HG02642 (cell line): Measurements from ENCODE around the gene SLC46A3.
"Not testable (repeated sequence)": the region's sequence is repeated elsewhere in the genome, so short reads cannot be mapped to it uniquely, and the experiment has no call there.

Source experiments
- ATAC-seq: cut with Tn5 transposase; IDR thresholded peaks from one replicate; pipeline ENCODE4 v1.9.1; 2021; ENCODE audit warnings: mild to moderate bottlenecking; ENCODE audit not compliant: unreplicated experiment, poor library complexity

Gene SLC46A3, protein sequence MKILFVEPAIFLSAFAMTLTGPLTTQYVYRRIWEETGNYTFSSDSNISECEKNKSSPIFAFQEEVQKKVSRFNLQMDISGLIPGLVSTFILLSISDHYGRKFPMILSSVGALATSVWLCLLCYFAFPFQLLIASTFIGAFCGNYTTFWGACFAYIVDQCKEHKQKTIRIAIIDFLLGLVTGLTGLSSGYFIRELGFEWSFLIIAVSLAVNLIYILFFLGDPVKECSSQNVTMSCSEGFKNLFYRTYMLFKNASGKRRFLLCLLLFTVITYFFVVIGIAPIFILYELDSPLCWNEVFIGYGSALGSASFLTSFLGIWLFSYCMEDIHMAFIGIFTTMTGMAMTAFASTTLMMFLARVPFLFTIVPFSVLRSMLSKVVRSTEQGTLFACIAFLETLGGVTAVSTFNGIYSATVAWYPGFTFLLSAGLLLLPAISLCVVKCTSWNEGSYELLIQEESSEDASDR

DNA sequence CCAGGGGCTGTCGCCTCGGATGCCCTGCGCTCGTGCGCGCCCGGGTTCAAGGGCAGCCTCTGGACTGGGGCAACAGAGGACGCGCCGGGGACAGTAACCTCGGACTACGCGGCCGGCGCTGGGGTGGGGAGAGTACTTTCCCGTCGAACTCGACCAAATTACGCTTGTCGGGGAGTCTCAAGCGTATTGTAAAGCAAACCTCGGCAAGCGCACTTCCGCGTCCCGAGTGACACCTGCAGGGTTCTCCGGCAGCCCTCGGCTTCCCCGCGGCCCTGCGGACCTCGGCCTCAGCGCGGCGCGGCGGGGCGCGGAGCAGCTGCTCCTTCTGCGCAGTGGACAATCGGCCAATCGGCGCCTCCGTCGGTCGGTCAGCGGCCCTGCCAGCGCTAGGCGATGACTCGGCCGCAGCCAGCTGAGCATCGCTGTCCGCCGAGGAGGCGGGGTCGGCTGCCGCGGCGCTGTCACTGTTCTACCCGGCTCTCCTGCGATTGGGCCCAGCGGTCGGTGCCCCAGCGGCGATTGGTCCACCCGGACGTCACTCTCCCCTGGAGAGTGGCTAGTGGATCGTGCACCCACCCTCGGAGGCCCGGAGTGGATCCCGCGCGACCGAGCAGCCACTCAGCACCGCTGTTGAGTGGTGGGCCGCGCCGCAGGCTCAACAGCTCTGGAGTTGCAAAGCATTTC is at the start of gene SLC46A3:
TSS of gene SLC46A3 (minus strand) at position 428 of the 684 bp plus-strand sequence. CDS start 972 bp downstream, outside the sequence.
- ATAC-seq = peak; percentile 99

DNA sequence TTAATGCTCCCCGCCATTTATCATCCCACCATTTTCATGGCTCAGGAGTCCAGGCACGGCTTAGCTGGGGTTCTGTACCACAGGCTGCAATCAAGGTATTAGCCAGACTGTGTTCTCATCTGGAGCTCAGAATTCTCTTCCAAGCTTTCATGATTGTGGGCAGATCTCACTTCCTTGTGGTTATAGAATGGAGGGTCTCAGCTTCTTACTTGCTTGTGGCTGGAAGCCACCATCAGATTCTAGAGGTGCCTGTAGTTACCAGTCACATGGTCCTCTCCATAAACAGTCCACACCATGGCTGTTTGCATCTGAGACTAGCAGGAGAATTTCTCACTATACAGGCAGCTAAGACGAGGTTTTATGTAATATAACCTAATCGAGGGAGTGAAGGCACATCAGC is 45.1 kb upstream of the SLC46A3 start:
- ATAC-seq = no peak

DNA sequence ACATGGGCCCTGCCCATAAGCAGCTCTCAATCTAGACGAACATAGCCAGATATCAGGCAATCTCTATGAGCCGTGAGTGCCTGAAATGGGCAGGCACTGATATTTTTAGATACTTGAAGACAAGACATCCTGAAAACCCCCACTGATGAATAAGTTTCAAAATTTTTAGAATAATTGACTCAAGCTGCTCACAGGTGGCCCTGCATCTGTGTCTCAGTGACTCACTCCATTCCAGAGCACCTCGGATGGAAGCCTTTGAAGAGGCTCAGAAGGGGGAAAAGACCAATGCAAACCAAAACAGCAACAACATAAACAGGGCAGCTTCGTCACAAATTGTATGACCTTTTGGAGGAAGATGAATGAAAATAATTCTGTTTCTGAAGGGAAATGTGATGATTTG is 42.8 kb upstream of the SLC46A3 start:
- ATAC-seq = no peak

DNA sequence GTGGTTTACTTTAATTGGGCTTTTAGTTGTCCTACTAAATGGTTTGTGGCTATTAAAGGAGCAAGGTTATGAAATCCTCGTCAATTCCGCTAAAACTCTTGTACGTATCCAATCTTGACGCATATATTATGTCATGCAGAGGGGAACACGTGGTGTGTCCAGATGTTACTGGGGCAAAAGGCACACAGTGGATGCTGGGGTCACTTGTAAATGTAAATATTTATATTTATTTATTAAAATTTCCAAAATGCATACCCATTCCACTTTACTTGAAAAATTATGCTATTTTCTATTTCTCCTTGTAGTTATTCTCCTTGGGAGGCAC is 36.7 kb upstream of the SLC46A3 start:
- no peak for ATAC-seq

DNA sequence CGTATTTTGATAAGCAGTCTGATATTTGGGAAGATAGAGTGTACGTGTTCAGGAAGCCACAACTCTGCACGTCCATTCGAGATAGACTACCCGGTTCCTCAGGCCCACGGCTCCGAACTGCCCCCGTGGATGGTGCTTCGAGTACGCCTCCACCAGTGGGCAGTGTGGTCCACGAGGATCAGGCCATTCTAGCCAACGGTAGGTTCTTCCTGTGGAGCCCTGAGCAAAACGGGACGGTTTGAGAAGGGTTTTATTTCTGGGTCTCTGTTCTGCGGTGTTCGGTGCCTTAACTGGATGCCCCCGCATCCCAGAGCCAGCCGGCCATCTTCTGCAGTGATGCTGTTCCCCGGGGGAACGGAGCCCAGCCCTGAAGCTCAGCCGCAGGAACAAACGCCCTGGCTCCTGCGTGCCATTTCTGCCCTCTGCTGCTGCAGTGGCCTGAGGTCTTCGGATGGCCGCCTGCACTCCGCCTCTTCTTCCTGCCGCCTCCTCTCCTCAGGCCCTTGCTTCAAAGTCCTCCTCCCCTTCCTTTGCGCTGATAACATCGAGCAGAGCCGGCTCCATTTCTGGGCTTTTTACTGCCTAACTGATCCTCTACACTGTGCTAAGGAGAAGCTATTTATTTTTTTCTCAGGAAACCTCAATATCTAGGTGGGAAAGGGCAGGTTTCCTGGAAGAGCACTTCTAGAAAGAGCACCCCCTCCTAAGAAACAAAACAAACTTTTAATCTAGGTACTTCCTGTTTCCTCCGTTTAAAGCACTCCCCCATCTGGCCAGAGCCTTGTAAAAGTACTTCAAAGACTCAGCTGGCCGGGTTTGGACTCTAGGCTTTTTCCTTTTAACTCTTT is 36.2 kb upstream of the SLC46A3 start:
- ATAC-seq = no peak

DNA sequence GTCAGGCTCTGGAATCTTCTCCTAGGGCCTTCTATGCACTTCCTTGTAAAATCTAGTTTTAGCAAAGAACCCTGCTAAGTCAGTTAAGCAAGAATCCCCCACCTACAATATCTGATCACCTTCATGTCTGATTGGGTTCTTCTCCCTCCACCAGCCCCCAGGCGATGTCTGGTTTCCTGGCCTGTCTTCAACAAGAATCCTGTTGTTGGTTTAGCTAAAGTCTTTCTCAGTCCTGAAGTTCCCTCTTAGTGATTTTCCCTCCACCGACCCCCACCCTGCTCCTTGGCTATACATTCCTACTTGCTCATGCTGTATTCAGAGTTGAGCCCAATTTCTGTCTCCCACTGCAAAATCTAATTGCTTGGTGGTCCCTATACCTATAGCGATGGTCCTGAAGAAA is 35.2 kb upstream of the SLC46A3 start:
- ATAC-seq = no peak

DNA sequence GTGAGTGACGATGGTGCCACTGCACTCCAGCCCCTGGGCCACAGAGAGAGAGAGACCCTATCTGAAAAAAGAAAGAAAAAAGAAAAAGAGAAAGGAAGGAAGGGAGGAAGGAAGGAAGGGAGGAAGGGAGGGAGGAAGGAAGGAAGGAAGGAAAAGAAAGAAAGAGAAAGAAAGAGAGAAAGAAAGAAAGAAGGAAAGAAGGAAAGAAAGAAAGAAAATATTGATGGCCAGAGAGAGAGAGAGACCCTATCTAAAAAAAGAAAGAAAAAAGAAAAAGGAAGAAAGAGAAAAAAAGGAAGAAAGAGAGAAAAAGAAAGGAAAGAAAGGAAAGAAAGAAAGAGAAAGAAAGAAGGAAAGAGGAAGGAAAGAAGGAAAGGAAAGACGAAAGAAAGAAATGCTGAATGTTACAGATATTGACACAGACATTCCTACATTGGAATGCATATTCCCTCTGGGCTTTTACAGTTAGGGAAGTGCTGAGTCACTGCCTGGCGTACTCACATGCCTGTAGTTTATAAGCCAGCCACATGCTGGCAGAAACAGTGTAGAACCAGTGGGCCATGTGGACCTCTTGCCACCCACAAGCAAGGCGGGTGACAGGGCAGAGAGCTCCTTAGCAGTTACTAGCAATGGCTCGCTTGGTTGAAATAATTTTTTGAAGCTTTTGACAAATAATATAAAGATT is 34.6 kb upstream of the SLC46A3 start:
- no peak for ATAC-seq

DNA sequence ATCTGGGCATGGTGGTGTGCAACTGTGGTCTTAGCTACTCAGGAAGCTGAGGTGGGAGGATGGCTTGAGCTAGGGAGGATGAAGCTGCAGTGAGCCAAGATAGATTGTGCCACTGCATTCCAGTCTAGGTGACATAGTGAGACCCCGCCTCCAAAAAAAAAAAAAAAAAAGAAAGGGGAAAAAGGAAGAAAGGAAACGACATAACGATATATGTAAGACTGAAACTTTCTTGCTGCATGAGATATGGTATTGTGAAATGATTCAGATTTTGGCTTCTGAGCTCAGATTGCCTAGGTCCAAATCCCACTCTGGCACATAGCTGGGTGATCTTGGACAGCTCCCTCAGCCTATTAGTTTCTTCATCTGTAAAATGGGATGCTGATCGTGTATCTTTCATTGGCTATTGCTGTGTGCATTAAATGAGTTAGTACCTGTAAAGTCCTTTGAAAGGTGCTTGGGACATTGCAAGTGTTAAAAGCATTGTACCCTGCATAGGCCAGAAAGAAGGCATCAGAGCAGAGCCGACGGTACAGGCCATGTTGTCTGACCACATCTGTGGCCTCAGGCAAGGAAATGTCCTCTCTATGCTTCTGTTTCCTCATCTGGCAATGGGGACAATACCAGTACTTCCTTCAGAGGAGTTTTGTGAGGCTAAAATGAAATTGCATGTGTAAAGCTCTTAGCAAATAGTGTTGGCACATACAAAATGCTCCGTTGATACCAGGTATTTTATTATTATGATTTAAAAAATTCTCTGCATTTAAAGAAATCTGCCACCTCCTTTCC is 32.6 kb upstream of the SLC46A3 start:
- no peak for ATAC-seq

DNA sequence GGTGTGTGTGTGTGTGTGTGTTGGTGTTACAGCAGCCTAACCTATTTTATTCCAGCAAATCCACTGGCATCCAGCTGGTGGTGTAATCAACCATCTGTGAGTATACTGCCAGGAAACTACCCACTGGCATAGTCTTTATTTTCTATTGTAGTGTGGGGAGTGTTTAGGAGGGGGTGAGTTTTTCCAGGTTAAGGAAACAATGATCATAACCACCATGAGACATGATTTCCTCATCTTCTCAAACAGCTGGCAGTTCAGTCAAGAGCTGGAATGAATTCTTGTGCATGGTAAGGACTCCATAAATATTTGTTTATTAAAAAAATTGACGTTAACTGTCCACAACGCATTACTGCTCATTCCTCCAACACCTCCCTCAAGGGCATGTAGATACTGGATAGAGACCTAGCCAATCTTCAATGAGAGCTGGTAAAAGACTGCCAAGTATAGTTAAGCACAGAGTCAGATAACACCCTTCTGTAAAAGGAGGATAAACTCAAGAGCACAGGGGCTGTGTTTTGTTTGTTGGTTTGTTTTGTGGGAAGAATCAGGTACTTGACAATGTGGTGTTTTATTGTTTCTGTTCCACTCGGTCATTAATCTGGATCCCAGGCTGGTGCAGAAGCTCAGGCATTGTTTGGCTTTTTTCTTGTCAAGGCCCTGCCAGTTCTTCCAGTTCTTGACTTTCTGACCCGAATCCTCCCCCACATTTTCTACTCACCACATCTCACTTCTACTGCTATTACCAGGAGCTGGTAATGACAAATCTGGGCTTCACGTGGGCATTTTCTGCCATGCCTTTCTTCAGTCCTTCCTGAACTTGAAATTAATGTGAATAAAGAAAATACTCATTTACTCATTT is 31.6 kb upstream of the SLC46A3 start:
- ATAC-seq = no peak

DNA sequence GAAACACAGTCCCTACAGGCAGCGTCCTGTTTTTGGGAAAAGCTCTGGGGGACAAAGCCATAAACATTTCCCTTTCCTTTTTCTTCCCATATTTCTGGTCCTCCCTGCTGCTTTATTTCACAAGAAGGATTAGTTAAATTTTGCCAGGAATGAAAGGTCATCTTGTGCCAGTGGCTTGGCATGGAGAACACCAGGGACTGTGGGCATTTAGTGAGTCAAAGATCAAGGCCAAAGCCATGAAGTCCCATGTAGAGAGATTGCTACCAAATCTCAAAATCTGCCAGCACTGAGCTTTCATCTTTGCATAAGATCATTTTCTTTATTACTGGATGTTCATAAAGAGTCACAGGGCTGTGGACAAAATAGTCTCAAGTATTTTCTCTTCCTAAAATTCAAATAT is 29.1 kb upstream of the SLC46A3 start:
- ATAC-seq = no peak

DNA sequence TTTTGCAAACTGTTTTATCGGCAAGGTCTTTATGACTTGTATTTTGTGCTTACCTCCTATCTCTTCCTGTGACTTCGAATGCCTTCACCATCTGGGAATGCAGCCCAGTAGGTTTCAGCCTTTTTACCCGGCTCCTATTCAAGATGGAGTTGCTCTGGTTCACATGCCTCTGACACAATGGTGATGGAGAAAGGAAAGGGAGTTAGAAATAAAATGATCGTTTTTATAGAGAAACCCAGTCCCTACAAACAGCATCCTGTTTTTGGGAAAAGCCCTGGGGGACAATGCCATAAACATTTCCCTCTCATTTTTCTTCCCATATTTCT is 27.5 kb upstream of the SLC46A3 start:
- ATAC-seq = no peak

DNA sequence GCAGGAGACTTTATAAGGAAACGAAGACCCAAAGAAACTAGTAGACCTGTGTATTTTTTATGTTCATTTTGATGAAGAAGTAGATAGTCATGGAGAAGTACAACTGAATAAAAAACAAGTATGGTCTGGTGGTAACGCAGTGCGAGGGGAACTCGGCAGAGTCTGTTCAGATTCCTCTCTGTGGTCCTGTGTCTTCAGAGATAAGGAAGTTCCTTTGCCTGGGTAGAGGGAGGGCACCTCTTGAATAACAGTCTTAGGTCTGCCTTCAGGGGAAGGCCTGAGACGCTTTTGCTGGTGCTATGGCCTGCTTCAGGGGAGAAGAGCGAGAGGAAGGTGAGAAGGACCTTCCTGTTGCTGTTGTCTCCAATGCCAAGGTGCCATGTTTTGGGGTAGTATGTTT is 25.9 kb upstream of the SLC46A3 start:
- ATAC-seq = no peak

DNA sequence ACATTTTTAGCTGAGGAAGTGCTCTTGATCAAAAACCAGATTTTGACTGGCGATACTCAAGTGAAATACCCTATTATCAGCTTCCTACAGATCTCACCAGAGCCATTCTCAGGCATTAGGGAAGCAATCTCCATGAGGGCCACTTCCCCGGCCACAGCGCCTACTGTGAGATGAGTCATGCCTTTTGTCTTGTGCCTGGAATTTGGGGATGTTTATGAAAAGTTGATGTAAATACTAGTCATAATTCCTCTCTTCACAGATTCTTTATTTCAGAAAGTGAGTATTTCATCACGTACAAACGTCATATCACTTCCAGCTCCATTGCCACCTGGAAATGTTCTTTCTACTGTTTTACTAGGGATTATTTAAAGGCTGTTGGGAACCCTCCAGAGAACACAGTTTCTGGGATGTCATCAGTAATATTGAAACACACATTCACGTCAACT is 25.3 kb upstream of the SLC46A3 start:
- no peak for ATAC-seq

DNA sequence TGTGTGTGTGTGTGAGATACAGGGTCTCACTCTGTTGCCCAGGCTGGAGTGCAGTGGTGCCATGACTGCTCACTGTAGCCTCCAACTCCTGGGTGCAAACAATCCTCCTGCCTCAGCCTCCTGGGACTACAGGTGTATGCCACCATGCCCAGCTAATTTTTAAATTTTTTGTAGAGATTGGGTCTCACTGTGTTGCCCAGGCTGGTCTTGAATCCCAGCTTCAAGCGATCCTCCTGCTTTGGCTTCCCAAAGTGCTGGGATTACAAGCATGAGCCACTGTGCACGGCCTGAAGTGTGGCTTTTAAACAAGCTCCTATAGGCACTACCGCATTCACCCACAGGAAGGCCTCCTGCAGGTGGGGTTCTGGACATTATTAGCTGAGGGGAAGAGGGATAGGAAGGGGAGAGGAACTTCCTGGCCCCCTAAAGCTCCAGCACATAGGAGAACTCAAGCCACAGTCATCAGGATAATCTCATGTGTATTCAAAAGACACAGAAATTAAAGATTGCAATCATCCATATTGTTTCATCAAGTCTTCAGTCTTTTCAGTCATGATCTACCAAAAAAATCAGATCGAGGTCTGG is 24.8 kb upstream of the SLC46A3 start:
- ATAC-seq = no peak

DNA sequence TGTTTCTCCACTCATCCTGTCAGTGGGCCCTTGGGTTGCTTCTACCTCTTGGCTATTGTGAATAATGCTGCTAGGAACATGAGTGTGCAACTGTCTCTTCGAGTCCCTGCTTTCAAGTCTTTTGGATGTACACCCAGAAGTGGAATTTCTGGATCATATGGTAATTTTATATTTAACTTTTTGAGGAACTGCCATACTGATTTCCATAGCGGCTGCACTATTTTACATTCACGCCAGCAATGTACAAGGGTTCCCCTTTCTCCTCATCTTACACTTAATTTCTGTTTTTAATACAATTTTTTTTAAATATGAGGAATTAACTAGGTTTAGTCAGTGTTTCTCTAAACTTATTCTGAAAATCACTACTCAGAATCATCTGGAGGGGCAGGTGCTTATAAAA is 24.2 kb upstream of the SLC46A3 start:
- no peak for ATAC-seq

DNA sequence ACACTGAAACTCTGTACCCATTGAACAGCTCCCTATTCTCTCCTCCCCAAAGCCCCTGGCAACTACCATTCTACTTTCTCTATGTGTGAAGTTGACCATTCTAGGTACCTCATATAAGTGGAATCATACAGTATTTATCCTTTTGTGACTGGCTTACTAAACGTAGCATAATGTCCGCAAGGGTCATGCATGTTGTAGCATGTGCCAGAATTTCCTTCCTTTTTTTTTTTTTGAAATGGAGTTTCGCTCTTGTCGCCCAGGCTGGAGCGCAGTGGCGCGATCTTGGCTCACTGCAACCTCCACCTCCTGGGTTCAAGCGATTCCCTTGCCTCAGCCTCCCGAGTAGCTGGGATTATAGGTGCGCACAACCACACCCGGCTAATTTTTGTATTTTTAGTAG is 23.7 kb upstream of the SLC46A3 start:
- not testable (repeated sequence) for ATAC-seq

DNA sequence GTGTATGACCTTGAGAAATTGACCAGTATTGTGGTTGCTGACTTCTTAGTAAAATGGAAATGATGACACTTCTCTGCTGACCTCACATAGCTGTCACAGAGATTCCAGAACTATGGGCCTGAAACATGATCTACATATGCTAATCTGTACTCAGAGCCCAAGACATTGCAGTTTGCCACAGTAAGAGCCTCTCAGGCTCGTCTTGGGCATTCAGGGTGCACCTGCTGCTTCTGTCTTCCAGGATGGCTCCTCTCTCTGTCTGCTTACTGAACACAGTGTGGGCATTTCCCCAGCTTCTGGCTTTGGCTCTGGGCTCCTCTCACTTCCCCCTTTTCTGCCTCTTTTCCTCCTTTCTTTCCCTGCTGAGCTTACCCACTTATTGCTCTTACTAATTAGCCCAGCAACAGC is 22.3 kb upstream of the SLC46A3 start:
- ATAC-seq = no peak

DNA sequence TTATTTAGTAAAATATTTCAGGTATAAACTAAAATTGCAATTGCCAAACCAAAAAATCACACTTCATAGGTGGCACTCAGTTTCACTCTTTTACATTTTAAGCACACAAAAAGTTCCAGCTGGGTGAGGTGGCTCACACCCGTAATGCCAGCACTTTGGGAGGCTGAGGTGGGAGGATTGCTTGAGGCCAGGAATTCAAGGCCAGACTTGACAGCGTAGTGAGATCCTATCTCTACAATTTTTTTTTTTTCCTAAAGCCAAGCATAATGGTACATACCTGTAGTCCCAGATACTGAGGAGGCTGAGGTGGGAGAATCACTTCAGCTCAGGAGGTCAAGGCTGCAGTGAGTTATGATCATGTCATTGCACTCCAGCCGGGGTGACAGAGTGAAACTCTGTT is 20.6 kb upstream of the SLC46A3 start:
- ATAC-seq = no peak
